GM21825 (cell line): ENCODE results near the gene GAREM1.
"Not testable (repeated sequence)": the region's sequence is repeated elsewhere in the genome, so short reads cannot be mapped to it uniquely, and the experiment has no call there.

ENCODE experiments used
- ATAC-seq: cut with Tn5 transposase; IDR thresholded peaks from one replicate; pipeline ENCODE4 v1.9.1; 2021; ENCODE audit warnings: mild to moderate bottlenecking, moderate library complexity; ENCODE audit not compliant: unreplicated experiment

The GAREM1 gene

DNA sequence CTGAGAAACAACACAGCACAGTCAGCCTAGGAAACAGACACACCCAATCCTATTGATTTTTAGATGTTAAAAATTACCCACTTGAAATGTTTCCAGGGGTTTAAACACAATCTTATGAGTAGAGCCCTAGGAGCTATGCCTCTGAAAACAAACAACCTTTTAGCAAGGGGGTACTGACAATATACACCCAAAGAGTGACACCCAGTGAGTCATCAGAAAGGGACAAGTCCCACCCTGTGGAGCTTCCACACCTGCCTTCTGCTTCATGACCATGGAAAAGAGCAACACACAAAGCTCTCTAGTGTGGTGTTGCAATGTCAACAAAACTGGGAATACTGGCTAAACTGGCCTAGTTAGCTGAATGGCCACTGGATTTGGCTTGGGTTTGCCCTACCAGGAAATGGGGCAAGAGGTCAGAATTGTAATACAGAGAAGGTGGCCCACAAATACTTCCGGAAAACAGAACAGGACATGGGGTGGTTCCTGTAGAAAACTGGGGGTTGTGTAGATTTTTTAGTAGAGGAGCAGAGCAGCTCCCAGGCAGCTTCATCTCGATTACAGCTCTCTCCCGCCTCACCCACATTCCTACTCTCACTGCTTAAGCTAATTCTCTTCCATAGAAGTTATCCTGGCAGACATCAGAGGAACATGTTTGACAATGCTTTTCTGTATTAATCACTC lies 98.2 kb downstream of the GAREM1 start:
- ATAC-seq: no peak

DNA sequence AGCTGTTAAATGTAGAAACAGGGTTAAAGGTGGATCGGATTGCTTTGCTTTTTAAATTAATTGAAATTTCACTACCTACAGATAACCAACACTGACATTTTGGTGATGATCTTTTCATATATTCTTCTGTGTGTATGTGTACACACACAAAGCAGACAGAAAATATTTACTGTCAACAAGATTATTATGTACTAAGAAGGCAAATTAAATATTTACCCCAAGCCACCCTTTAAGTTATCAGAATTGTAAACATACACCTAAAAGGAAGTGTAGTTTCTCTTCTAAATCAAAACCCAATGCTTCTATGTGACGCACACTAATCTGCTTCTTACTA lies 98.7 kb downstream of the GAREM1 start:
- ATAC-seq: no peak

DNA sequence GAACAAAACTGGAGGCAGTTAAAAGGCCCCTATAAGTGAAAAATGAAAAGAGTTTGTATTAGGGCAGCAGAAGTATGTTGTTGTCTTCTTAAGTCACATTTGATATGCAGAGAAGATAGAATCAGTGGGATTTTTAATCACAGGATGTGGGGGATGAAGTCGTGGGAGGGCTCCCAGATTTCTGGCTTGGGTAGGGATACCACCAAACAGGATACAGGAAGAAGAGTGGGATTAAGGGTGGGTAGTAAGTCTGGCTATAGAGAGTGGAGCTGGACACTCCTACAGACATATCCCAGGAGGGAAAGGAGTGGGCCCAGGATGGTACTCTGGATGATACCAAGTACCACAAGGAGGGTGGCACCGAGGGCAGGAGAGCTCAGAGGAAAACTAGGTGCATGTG lies 99.3 kb downstream of the GAREM1 start:
- no peak for ATAC-seq

DNA sequence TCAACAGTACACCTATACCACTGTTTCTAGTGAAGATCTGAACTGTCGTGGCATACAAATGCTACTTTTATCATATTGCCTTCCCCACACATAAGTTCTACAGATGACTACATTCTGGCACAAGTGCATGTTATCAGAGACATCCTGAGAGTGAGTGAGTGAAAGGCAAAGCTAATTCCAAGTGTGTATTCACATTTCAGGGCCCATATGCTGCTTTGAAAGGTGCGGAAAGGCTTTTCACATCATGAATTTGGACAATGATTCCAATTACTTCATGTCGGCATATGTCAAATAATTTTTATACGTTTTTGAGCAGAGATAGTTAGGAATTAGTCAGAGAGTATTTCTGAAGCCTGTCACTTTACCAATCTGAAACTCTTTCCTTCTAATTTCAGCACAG lies 101.7 kb downstream of the GAREM1 start:
- no peak for ATAC-seq

DNA sequence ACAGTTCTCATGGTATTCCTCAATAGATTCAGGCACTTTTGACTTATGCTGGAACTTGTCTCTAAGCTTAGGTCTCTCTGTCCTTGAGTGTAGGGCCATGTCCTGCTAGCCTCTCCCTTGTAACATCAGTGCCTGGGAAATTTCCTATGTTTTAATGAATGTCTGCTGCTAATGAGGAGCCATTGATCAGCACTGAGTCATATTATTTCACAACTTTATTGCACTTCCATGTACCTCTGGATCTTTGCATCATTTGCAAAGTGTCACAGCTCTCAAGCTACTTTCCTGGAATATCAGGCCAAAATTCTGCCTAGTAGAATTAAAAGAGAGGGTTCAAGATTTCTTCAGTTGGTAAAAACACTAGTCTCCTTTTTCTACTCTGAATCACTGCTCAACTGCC lies 102.5 kb downstream of the GAREM1 start:
- ATAC-seq: no peak

DNA sequence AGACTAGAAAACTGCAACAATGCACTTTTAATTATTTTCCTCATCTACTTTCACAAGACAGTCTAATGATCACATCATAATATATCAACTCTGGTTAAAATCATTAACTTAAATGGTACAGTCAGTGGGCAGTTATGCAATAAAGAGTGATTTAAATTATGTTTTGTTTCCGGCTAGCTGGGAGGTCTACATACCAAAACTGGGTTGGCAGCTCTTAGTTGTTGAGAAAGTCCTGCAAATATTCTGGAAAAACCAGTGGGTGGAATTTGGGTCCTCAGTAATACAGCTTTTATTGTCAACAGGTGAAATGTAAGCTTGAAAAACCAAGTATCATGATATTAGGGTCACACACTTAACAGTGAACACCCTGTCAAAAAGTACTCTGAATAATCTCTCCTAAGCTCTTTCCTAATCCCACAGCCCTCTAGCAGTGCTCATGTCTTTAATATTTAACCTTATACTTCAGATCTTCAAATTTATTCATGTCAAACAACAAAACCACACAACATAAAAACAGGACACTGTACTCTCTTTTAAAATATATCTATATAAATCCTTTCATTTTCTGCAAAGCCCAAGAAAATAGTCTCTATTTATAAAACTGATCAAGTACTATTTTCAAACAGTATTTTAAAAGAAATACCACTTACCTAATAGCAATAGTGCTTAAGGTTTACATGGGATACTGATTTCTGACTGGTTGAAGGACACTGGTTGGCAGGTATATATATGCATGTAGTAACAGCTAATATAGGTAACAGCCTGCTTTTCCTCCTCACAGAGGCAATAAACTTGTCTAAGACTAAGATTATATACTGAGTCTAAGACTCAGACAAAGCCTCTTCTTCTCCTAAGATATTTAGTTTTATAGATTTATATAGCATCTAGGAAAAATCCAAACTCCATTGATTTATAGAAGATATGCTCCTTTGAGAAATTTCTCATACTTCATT lies 103.8 kb downstream of the GAREM1 start:
- ATAC-seq: no peak

DNA sequence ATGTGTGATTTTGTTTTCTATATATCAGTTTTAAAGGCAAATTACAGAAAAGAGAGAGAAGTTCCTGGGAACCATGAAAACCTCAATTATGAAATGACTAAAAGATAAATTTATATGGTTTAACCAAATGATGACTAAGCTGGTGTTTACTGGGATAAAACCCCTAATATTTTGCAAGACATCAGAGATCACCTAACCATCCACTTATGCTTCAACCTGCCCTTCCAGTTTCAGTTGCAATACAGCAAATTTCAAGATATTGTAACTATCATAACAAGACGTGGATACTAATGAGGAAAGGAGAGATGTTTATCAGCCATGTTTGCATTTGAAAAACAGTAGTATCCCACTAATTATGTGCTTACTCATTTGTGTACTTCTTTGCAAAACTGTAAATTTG lies 108.2 kb downstream of the GAREM1 start:
- no peak for ATAC-seq

DNA sequence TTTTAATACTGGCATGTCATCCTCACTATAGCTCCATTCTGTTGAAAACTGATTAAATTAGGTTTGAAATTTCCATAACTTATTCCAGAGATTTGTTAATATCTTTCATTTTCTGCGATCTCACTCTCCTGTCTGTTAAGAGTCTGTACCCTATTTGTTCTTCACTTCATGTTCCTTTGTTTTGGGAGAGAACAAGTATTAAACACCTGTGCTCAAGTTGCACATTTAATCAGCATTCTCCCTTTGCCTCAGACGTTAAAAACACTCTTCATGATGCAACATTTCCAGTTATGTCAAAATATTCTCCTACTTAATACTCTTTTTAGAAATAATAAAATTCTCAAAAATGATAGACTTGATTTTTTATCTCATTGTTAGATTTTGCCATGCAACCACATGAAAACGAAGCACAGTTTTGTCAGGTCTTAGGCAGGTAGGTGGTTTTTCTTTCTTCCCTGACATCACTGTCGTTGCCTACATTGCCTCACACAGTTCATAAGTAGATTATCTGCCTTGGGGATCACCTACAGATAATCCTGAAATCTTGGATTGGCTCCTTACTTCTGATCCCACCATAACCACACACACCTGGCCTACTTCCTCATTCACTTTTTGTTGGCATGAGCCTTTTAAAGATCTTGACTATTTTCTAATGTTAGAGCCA lies 109.9 kb downstream of the GAREM1 start:
- ATAC-seq: no peak

DNA sequence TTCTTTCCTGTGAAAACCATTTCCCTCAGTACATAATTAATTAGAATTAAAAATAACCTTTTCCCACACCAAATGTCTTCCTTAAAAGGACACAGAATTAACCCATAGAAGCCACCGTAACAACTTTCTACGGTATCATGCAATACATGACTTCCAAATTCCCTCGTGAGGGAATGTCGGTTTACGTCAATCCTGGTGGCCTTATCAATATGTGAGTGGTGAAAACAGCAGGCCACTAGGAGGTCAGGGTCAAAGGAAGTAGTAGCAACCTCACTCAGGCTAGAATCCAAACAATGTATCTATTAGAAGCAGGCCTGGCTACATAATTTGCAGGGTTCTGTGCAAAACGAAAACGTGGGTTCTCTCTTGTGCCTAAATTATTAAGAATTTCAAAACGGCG lies 112.2 kb downstream of the GAREM1 start:
- ATAC-seq: no peak

DNA sequence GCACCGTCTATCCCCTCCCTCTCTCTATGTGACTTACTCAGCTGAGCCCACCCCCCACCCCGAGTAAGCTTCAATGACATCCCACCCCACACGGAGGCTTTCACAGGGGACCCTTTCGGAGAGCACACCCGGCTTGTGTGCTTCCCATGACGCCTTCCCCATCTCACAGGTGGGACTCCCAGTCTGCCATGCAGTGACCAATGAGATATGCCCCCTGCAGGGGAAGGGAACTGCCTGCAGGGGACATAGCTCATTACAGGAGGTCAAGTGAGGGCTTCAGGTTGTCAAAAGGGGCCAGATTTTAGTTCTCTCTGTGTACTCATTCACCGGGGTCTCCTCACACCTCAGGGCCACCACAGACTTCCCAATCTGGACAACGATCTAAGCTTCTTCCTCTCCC lies 112.6 kb downstream of the GAREM1 start:
- no peak for ATAC-seq

DNA sequence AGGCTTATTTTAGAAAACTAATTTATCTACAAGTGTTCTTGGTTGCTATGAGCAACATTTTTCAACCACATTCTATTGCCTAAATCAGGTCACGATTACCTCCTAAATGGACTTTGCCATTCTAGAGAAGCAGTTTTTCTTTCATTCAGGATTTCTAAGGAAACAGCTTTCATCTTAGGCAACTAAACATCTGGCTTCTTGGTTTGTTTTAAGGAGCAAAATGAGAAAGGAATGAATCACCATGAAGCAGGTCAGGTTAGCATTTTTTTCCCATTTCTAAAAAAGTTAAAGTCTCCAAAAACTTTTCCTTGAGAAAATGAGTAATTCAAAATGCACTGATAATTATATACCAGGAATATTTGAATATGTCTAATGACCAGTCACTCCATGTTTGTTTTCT lies 114.8 kb downstream of the GAREM1 start:
- ATAC-seq: no peak

DNA sequence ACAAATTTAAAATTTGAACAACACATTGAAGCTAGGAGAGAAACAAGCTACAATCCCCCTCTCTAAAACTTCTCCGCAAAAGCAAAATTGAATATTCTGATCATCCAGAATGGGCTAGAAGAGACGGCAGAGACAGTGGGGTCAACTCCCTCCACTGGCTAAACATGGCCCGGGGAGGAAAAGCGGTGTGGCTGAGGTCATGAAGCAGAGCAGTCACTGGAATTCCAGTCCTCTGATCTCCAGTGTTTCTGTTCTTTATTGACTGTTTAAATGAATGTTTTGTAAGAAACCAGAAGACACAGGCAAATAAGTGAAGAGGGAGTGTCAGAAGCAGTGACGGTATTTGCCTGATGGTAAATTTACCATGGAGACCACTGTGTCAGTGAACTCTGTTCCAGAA lies 116.2 kb downstream of the GAREM1 start:
- no peak for ATAC-seq

DNA sequence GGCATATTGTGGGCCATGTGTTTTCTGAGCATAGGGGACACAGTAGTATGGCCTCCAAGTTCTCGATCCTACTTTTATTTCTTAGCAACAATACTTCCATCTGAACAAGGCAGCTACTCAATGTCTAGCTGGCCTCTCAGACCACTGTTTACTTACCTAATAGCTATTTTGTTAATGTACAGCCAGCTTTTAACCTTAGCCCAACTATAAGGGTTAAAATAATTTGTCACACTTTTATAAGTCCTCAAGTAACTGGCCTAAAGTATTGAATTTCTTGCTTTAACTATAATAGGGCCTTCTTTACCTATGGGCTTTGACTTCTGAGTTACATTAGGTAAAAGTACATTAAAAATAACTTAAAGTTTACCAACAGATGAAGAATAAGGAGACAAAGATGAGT lies 117.4 kb downstream of the GAREM1 start:
- ATAC-seq: no peak

DNA sequence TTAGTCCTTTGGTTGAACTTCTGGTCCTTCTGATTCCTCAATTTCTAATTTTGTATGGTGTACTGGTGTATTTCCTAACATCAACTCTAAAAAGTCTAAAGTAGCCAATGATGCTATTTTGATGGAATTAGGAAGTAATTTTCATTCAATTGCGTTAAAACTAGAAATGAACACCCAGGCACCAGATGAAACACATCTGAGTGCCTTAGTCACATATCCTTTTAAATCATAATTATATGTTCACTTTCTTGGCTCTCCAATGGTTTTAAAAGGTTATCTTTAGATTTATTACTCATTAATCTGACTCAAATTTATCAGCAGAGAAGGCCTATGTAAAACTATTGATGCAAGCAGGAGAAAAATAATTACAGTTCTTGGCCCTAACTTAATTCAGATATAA lies 119.7 kb downstream of the GAREM1 start:
- ATAC-seq: no peak

DNA sequence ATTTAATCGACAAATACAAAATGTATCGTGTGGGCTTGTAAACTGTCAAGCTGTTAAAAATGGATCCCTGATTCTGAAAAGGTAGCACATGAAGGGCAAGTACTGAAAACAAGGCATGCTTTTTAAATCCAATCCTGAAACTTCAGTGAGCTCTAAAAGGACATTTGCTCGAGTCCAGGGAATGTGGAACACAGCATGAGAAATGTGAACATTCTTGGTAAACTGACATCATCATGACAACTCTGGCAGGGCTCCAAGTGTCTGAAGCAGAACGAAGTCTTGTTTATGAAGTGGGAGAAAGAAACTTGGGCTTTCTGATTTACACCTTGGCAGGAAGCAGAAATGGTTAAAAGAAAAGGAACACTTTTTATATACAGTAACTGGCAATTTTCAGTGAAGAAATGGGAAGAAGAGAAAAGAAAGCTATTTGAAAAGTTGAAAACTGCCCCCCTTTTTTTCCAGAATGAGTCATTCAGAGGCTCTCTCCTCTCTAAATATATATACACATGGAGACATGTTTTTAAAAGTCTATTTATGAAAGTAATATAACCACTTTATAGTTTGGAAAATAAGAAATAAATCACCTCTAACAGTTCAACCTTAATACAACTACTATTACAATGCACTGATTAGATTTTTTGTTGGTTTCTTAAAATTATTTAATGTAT lies 120.8 kb downstream of the GAREM1 start:
- ATAC-seq: no peak

DNA sequence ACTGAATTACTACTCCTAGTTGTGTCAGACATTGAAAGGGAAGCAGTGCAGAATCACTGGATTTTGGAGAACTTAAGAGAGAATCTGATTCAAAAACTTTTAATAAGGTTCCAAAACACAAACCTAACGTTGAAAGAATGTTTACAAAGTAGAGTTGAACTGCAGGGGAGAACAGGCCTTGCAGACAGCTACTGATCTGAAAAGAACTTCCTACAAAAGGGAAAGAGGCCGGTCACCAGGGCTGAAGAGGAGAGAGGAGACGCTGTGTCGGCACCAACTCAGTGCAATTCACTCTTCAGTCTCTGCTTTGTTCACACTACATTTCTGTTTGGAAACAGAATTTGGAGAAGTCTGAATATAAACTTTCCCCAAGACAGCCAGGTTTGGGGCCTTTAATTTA lies 124.0 kb downstream of the GAREM1 start:
- ATAC-seq: no peak

DNA sequence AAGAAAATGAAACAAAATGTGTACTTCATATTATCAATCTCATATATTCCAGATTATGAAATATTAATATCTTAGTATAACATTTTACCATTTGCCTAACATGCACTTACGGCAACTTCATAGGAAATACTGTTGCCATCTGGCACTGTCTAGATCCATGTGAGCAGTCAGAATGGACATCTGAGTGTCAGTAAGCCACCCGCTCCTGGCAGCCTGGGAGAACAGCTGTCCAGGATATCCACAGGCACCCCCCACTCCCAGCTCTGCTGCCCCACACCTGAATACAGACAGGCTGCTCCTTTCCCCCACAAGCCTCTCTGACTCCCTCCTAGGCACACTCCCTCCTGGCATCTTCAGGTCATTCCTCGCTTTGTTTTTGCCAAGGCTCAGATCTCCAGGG lies 127.0 kb downstream of the GAREM1 start:
- no peak for ATAC-seq

DNA sequence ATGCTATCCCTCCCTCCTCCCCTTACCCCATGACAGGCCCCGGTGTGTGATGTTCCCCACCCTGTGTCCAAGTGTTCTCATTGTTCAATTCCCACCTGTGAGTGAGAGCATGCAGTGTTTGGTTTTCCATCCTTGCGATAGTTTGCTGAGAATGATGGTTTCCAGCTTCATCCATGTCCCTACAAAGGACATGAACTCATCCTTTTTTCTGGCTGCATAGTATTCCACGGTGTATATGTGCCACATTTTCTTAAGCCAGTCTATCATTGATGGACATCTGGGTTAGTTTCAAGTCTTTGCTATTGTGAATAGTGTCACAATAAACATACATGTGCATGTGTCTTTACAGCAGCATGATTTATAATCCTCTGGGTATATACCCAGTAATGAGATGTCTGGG lies 129.6 kb downstream of the GAREM1 start:
- not testable (repeated sequence) for ATAC-seq

DNA sequence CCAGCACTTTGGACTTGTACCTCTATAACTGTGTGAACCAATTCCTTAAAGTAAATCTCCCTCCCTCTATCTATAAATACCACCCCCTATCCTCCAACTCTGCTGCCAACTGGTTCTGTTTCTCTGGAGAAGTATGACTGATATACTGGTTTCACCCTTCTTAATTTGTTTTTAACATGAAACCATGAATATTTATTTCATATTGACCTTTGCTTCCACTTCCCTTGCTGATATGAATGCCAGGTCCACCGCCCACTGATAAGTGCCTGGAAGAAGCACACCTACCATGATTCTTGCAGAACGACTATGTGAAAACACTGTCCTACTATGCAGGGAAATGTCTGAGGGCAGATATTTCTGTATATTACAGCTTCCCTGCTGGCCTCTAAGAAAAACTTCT lies 131.6 kb downstream of the GAREM1 start:
- no peak for ATAC-seq

DNA sequence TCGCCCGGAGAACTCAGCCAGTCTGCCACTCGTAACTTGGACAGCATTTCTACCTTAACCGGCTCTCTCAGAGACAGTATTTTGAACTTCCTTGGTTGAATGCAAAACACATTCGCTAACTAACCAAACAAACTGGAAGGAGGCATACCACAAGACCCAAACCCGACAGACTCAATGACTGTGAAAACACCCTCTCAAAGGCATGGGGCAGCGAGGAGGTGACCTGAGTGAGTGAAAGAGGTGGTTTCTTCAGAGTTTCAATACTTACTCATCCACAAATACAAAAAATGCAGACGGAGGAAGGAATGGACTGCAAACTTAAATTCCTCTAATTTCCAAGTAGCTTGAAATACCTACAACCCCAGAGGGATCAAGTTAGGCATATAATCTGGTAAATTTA lies 132.9 kb downstream of the GAREM1 start:
- ATAC-seq: no peak

DNA sequence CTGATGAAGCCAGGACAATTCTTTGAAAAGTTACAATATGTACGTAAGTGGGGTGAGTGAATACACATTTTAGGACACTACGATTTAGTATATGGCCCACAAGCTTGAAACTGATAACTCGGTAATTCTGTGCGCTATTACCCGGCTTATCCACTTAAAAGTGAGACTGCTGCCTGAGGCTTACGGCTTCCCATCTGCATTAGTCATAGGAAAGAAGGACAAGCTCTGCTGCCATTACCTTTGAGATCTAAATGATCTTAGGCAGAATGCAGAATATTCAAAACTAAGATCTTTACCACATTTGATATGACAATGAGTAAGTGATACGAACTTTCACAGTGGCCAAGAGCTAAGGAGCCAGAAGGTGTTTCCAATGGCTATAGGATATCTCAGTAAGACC lies 133.3 kb downstream of the GAREM1 start:
- no peak for ATAC-seq
